DOHH2 (cell line): ENCODE measurements around the gene EIF5A.

ENCODE experiments used
- CTCF ChIP-seq: fragments of 200-600 bp; sonication (generic); IDR thresholded peaks from one replicate; pipeline ENCODE4 v1.5.1; 2014; ENCODE audit warnings: antibody characterized with exemption, mild to moderate bottlenecking, low read depth, low read length; ENCODE audit not compliant: poor library complexity, severe bottlenecking
- EZH2phosphoT487 ChIP-seq: fragments of 200-600 bp; sonication (generic); IDR thresholded peaks from 2 replicates; pipeline ENCODE4 v1.6.1; 2017; ENCODE audit warnings: borderline replicate concordance, mild to moderate bottlenecking, antibody characterized with exemption, low read length, moderate library complexity, mixed read lengths

- TF ChIP-seq CTCF (no peak), EZH2phosphoT487 (no peak)
Observed at GRCh38 chr17:7259555-7259889, 47.9 kb upstream of the EIF5A start.
